Stimulated activated CD8-positive, alpha-beta memory T cell treated with anti-CD3 and anti-CD28 coated beads, Interleukin-15, amount 100 ng/mL, for 4 hours (primary cell): Measurements from ENCODE around the gene UPK3BL2.
"Not testable (repeated sequence)": the region's sequence is repeated elsewhere in the genome, so short reads cannot be mapped to it uniquely, and the experiment has no call there.

ENCODE experiments used
- DNase-seq, 2 donors: peaks; one replicate each; pipeline ENCODE4 v3.0.0-alpha.2; 2020; ENCODE audit warnings: low read depth in 2 of 2

Gene UPK3BL2, protein sequence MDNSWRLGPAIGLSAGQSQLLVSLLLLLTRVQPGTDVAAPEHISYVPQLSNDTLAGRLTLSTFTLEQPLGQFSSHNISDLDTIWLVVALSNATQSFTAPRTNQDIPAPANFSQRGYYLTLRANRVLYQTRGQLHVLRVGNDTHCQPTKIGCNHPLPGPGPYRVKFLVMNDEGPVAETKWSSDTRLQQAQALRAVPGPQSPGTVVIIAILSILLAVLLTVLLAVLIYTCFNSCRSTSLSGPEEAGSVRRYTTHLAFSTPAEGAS

DNA sequence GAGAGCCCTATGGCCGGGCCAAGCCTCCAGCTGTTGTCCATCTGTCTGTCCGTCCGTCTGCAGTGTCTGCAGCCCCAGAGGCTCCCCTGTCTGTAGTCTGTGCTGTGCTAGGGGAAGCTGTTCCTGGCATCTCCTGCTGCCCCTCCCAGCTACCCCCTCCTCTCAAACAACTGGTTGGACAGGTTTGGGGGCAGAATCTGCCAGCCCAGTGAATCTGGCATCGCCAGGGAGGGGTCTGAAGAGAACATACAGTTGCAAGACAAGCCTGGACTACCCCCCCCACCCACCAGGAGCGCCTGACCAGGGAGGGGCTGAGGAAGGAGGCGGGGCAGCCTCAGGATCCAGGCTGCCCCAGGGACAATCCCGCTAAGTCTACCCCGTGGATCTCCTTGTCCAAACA, at the start of gene UPK3BL2:
Gene UPK3BL2, minus strand, starts transcription at position 101 of the 400 bp plus-strand sequence. Its CDS starts 60 bp downstream, at position 41.
- not testable (repeated sequence) for DNase-seq

DNA sequence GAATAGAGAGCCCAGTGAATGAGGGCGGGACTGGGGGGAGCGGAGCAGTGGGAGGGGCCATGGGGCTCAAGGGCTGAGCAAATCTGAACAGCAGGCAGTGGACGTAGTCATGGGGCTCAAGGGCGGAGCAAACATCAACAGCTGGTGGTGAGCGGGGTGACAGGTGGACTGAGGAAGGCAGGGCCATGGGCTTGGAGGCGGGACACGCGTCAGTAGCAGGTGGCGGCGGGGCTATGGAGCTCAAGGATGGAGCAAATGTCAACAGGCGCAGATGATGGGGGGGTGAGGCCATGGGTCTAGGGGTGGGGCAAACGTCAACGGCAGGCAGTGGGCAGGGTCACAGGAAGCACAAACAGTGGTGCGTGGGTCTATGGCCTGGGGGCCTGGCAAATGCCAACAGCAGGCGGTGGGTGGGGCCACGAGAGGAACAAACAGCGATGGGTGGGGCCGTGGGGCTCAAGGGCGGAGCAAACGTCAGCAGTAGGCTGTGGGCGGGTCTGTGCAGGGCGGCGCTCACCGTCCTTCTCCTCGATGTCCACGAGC, 49.1 kb upstream of the UPK3BL2 start:
- DNase-seq = not testable (repeated sequence)

DNA sequence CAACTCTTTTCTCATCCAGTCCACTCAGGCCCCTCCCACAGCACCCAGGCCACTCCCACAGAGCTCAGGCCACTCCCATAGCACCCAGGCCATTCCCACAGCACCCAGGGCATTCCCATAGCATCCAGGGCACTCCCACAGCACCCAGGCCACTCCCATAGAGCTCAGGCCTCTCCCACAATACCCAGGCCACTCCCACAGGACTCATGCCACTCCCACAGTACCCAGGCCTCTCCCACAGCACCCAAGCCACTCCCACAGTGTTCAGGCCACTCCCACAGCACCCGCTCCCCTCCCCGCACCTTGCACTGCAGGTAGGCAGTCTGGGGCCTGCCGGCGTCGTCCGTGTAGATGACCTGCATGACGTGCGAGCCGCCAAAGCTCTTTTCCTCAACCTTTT, 46.4 kb upstream of the UPK3BL2 start:
- DNase-seq = not testable (repeated sequence)

DNA sequence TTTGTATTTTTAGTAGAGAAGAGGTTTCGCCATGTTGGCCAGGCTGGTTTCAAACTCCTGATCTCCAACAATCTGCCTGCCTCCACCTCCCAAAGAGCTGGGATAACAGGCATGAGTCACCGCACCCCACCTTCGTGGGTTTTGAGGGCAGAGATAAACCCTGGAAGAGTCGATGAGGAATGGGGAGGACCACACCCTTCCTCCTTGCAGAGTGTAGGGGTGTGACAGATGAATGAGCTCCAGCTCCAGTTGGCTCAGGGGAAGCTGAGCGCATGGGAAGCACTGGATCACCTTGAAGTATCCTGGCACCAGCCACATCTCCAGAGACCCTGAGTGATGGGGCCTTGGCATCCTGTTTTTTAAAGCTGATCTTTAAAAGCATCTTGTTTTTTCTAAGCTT, 40.0 kb upstream of the UPK3BL2 start:
- not testable (repeated sequence) for DNase-seq

DNA sequence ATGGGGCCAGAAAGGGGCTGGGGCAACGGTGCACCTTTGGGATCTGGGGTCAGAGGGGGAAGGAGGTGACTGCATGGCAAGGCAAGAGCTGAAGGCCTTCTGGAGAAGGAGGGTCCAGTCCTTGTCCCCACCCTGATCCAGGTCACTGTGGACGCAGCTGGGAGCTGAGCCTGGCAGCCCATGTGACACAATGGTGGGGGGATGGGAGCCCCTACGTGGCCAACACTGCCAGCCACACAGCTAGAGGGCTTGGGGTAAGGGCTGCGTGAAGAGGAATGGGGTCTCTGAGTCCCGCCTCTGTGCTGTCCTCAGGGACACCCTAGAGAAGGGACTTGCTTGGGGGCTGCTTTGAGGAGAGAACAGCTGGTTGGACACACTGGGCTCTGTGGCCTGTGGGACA, 38.2 kb upstream of the UPK3BL2 start:
- DNase-seq = not testable (repeated sequence)

DNA sequence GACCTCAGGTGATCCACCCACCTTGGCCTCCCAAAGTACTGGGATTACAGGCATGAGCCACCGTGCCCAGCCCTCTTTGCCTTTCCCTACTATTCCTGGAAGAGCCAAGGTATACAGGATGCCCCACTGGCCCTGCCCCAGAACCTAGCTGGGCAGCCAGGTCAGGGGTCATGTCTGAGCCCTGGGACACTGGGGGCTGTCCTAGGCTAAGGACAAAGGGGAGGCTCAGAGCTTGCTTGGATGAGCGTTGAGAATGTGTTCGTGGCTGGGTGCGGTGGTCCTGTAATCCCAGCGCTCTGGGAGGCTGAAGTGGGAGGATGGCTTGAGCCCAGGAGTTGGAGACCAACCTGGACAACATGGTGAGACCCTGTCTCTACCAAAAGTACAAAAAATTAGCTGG, 35.0 kb upstream of the UPK3BL2 start:
- DNase-seq = not testable (repeated sequence)

DNA sequence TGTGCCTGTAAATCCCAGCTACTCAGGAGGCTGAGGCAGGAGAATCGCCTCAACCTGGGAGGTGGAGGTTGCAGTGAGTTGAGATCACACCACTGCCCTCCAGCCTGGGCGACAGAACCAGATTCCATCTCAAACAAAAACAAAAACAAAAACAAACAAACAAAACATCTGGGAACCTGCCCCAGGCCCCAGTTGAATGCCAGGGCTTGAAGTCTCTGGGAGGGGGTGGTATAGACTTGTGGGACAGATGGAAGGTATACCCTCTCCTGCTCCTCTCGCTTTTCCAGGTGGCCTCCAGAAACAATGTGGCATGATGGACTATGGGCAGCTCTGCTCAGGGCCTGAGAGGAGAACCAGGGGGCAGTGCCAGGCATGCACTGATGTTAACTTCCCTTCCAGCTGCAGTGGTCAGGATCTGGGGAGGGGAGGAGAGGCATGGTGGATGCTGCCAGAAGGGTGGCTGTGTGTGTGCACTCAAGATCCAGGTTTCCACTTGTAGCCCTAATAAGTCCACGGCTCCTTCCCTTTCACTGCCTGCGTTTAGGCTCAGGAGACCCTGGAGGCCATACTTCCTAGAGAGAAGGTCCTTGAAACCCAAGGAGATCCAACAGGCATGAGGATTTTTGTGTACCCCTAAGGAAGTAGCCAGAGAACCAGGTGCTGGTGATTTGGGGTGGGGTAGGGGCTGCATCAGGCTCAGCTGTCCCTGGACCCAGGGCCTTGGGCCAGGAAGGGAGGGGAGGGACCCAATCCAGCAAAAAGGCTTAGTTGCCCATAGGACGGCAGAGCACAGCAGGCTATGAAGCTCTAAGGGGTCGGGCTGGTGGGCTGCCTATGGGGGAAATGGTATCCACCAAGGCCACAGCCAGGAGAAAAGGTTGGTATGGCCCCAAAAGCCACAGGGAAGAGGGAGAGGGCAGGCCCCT, 34.1 kb upstream of the UPK3BL2 start:
- DNase-seq = not testable (repeated sequence)

DNA sequence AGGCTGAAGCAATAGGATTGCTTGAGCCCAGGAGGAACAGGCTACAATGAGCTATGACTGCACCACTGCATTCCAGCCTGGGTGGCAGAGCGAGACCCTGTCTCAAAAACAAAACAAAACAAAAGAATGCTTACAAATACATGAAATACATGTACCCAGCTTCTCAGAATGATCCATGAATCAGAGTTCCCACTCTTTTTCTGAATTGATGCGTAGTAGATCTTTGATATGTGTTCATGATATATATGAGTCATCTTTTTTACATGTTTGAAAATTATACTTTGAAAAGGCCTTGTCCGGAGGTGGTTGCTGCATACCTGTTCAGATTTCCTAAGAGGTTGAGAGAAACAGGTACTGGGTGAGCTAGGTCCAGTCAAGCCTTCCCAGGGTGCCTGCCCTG, 32.9 kb upstream of the UPK3BL2 start:
- not testable (repeated sequence) for DNase-seq

DNA sequence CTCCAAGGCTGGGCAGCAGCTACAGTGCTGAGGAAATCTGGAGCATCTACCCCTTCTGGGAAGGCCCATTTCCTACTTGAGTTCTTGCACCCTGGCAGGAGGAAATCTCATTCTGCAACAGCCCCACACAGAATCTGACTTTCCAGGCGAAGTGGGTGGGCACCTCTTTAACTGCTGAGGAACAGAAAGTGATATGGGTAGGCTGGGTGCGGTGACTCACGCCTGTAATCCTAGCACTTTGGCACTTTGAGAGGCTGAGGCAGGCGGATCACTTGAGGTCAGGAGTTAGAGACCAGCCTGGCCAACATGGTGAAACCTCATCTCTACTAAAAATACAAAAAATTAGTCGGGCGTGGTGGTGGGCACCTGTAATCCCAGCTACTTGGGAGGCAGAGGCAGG, 31.1 kb upstream of the UPK3BL2 start:
- not testable (repeated sequence) for DNase-seq

DNA sequence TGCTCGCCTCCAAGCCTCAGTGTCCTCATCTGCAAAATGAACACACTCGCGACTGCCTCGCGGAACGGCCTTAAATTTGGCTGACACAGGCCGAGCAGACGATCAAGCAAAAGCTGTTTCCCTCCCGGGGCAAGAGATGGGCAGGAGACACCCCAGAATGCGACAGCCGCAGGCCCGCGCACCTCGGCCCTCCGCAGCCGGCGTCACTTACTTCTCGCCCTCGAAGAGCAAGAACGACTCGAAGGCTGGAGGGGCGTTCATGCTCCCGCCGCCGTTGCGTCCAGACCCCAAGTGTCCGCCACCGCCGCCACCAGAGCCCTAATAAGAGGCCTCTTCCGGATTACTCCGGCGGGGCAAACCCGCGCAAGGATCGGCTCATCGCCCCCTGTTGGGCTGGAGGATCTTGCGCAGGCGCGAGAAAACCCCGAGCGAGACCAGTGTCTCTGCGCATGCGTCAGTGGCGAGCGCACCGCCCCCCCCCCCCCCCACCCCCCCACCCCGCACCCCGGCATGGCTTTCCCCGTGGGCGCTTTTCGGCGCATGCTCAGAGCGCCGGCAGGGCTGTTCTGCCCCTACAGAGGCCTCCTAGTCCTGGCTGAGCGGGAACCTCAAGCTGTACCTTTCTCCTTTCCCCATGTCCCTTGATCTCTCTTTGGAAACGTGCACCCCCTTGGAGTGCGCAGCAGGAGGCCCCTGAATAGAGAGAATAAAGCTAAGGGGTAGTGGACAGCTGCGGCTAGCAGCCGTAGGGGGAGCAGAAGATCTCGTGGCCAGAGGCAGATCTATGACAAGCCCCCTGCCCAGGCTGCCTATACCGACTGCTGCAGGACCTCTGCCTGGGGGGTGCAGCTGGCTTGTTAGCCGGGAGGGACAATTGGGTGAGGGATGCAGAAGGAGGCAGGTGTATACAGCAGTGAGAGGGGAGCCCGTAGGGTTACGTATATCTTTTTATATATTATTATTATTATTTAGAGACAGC, 29.1 kb upstream of the UPK3BL2 start, which contains the start of gene POLR2J3:
Gene POLR2J3, minus strand, starts transcription at position 323 of the 979 bp plus-strand sequence. Its CDS starts 62 bp downstream, at position 261.
- DNase-seq = peak; percentile 94 to 100

DNA sequence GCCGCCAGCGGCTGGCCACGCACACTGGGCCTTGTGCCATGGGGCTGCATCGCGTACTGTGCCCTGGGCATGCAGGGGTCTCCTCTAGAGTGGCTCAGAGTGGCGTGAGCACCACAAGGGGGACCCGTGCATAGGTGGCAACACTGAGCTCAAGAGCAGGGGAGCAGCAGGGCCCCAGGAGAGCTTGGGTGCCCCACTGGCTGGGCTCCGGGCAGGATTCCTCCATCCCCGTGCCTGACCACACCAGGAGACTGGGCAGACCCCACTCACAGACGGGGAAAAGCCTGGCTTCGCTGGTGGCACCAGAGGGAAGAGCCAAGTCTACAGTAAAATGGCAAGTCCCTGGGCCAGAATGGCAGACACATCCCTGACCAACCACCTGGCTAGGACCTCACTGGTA, 25.1 kb upstream of the UPK3BL2 start:
- DNase-seq = not testable (repeated sequence)

DNA sequence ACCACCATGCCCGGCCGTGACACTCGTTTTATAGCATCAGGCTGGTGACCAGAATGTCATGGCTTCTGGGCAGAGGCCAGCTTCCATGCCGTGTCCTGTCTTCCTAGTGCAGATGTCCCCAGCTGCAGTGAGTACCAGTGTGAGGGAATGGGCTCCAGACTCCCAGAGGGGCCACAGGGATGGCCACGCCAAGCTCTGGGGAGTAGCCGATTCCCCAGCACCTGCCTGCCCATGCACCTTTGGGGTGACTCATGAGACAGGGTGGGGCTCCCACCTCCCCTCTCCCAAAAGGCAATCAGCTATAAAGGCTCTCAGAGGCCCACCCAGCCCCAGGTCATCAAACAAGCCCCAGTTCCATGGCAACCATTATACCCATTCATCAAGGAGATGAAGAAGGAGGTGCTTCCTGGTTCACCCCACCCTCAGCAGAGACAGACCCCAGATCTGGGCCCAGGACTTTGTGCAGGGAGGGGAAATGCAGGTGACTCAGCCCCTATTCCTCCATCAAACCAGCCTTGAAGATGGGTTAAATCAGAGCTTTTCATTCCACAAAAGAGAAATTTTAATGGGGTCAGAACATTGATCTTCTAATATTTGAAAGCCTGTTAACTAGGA, 7.4 kb upstream of the UPK3BL2 start, which contains the start of gene SPDYE2:
Gene SPDYE2, plus strand, starts transcription at position 419 of the 615 bp plus-strand sequence. CDS start 2,030 bp downstream, outside the sequence.
- not testable (repeated sequence) for DNase-seq

DNA sequence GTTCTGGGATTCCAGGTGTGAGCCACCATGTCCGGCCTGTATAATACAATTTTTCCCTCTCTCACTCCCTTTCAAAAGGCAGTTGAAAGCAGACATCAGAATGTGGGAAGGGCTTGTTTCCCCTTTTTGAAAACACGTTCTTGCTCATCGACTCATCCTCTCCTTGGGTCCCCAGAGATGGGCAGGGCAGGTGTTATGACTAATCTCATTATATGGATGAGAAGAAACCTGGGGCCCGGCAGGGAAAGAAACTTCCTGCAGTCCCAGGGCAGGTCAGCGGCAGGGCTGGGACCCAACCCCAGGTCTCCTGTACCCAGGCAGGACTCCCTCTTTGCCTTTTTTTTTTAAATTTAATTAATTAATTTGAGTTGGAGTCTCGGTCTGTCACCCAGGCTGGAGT, 2.9 kb upstream of the UPK3BL2 start:
- DNase-seq = not testable (repeated sequence)

DNA sequence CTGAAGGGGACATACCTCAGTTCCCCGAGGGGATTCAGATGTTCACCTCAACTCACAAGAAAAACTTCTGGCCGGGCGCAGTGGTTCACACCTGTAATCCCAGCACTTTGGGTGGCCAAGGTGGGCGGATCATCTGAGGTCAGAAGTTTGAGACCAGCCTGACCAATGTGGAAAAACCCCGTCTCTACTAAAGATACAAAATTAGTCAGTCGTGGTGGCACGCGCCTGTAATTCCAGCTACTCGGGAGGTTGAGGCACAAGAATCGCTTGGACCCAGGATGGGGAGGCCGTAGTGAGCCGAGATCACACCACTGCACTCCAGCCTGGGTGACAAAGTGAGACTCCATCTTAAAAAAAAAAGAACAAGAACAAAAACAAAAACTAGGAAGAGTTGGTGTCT, 1.8 kb upstream of the UPK3BL2 start:
- not testable (repeated sequence) for DNase-seq

DNA sequence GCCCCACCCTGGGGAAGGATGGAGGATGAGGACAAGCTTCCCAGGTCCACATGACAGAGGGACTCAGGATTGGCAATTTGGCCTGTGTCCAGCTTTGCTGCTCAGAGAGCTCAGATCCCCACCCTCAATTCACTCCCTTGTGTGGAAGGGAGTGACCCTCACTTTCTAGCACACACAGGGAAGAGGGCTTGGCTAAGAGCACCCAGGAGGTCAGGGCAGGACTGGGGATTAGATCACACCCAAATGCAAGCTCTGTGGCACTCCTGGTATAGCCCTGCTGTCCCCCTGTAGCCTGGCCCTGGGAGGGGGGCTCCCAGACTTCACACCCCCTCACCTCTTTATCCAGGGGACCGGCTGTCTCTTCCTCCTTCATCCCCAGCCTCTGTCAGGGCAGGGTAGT, 876 bp upstream of the UPK3BL2 start:
- DNase-seq = not testable (repeated sequence)

DNA sequence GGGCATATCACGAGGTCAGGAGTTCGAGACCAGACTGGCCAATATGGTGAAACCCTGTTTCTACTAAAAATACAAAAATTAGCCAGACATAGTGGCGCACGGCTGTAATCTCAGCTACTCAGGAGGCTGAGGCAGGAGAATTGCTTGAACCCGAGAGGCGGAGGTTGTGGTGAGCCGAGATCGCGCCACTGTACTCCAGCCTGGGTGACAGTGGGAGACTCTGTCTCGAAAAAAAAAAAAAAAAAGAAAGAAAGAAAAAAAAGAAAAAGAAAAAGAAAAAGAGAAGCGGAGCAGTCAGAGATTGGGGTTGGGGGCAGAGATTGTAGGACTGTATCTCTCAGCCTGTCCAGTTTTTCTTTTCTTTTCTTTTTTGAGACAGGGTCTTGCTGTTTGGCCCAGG, 725 bp downstream of the UPK3BL2 start:
- not testable (repeated sequence) for DNase-seq

DNA sequence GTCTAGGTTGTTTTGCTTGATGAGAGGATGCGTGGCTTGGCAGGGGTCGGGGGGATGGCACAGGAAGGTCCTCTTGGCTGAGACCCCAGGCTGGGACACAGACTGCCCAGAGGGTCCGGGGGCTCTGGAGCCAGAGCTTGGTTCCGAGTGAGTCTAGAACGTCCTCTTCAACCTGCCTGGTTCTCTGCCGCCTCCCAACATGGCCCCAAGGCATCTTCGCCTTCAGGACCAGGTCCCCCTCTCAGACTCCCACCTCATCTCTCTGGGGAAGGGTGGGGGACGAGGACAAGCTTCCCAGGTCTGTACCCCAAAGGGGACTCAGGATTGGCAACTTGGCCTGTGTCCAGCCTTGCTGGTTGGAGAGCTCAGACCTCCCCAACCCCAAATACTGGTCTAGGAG, 1.4 kb downstream of the UPK3BL2 start:
- DNase-seq = not testable (repeated sequence)

DNA sequence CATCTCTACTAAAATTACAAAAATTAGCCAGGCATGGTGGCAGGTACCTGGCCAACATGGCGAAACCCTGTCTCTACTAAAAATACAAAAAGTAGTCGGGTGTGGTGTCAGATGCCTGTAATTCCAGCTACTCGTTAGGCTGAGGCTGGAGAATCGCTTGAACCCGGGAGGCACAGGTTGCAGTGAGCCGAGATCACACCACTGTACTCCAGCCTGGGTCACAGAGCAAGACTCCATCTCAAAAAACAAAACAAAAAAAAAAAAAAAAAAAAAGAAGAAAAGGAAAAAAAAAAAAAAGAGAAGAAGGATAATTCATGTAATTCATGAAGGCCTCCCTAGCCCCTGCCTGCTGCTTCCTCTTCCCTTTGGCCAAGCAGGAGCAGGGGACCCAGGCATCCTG, 2.9 kb downstream of the UPK3BL2 start:
- not testable (repeated sequence) for DNase-seq

DNA sequence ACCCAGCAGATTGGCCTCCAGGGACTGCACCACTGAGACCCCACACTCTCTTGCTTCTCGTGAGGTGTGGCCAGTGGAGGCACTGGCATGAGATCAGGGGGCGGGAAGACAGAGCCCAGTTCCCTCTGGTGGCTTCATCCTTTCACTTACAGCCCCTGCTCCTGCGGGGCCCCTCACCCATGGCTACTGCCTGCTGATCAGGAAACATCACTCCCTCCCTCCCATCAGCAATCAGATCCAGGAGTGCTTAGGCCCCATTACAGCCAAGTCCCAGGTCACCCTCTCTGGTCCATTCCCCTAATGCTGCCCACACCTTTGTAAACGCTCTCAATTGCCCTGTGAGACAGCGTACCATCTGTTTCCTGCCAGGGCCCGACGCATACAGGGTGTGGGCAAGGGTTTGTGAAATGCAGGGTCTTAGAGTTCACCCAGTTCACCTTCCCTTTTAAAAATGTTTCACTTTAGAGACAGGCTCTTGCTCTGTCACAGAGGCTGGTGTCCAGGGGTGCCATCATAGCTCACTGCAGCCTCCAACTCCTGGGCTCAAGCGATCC, 8.4 kb downstream of the UPK3BL2 start:
- not testable (repeated sequence) for DNase-seq

DNA sequence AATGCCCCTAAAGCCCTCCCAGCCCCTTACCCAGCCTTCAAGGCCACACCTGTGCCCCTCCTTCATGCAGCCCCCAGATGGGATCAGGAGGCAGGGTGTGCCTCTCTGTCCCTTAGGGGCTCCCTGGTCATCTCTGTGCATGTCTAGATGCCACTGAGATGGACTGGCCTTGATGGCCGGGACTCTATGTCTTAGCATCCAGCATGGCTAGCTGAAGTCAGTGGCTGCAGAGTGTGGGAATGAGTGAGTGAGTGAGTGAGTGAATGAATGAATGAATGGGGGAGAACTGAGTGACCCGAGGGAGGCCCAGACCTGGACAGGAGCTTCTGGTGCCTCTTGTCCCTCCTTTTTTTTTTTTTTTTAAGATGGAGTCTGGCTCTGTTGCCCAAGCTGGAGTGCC, 11.4 kb downstream of the UPK3BL2 start:
- DNase-seq = not testable (repeated sequence)
